ENCODE measurements around the gene GJD2.

GJD2 gene

GRCh38 chr15:34754674-34755418 lies at the start of gene GJD2:
TSS of gene GJD2 (minus strand) at chr15:34754998. CDS start at chr15:34754488, 510 bp downstream.
- DNase-seq (ENCODE audit: low read depth in 2 of 2): no peak

GRCh38 chr15:34804113-34804512 lies 49.3 kb upstream of the GJD2 start:
- no peak for DNase-seq (ENCODE audit: low read depth in 2 of 2)

GRCh38 chr15:34802803-34803750 lies 48.3 kb upstream of the GJD2 start:
- DNase-seq (ENCODE audit: low read depth in 2 of 2): no peak

- DNase-seq (ENCODE audit: low read depth in 2 of 2): no peak
These were observed 47.6 kb upstream of the GJD2 start for GRCh38 chr15:34802371-34802770.

GRCh38 chr15:34799149-34800101 lies 44.6 kb upstream of the GJD2 start:
- DNase-seq (ENCODE audit: low read depth in 2 of 2): no peak

GRCh38 chr15:34796847-34797435 lies 42.1 kb upstream of the GJD2 start:
- no peak for DNase-seq (ENCODE audit: low read depth in 2 of 2)

GRCh38 chr15:34795267-34796081 lies 40.7 kb upstream of the GJD2 start, which contains the start of gene ACTC1:
TSS of gene ACTC1 (minus strand) at chr15:34795549. CDS start at chr15:34794808, 741 bp downstream.
- no peak for DNase-seq (ENCODE audit: low read depth in 2 of 2)

- DNase-seq (ENCODE audit: low read depth in 2 of 2): no peak
These were observed 39.9 kb upstream of the GJD2 start for GRCh38 chr15:34794590-34795206.

GRCh38 chr15:34793901-34794300 lies 39.1 kb upstream of the GJD2 start:
- DNase-seq (ENCODE audit: low read depth in 2 of 2): no peak

- DNase-seq (ENCODE audit: low read depth in 2 of 2): no peak
These were observed 38.3 kb upstream of the GJD2 start for GRCh38 chr15:34793071-34793470.

GRCh38 chr15:34791701-34792100 lies 36.9 kb upstream of the GJD2 start:
- no peak for DNase-seq (ENCODE audit: low read depth in 2 of 2)

- no peak for DNase-seq (ENCODE audit: low read depth in 2 of 2)
These were observed 35.3 kb upstream of the GJD2 start for GRCh38 chr15:34790121-34790520.

- DNase-seq (ENCODE audit: low read depth in 2 of 2): no peak
These were observed 34.5 kb upstream of the GJD2 start for GRCh38 chr15:34789326-34789725.

GRCh38 chr15:34786206-34786605 lies 31.4 kb upstream of the GJD2 start:
- DNase-seq (ENCODE audit: low read depth in 2 of 2): no peak

GRCh38 chr15:34783991-34784390 lies 29.2 kb upstream of the GJD2 start:
- DNase-seq (ENCODE audit: low read depth in 2 of 2): no peak

- DNase-seq (ENCODE audit: low read depth in 2 of 2): no peak
These were observed 28.6 kb upstream of the GJD2 start for GRCh38 chr15:34783431-34783830.

- DNase-seq (ENCODE audit: low read depth in 2 of 2): no peak
These were observed 28.1 kb upstream of the GJD2 start for GRCh38 chr15:34782901-34783300.

GRCh38 chr15:34780725-34781124 lies 25.9 kb upstream of the GJD2 start:
- DNase-seq (ENCODE audit: low read depth in 2 of 2): no peak

GRCh38 chr15:34776606-34777105 lies 21.9 kb upstream of the GJD2 start:
- DNase-seq (ENCODE audit: low read depth in 2 of 2): no peak

GRCh38 chr15:34773917-34774316 lies 19.1 kb upstream of the GJD2 start:
- DNase-seq (ENCODE audit: low read depth in 2 of 2): no peak

Measured in stimulated activated CD4-positive, alpha-beta T cell treated with anti-CD3 and anti-CD28 coated beads, Interleukin-4, amount 100 ng/mL, for 48 hours (primary cell).